ENCODE data around the gene NID2.

The NID2 gene

DNA sequence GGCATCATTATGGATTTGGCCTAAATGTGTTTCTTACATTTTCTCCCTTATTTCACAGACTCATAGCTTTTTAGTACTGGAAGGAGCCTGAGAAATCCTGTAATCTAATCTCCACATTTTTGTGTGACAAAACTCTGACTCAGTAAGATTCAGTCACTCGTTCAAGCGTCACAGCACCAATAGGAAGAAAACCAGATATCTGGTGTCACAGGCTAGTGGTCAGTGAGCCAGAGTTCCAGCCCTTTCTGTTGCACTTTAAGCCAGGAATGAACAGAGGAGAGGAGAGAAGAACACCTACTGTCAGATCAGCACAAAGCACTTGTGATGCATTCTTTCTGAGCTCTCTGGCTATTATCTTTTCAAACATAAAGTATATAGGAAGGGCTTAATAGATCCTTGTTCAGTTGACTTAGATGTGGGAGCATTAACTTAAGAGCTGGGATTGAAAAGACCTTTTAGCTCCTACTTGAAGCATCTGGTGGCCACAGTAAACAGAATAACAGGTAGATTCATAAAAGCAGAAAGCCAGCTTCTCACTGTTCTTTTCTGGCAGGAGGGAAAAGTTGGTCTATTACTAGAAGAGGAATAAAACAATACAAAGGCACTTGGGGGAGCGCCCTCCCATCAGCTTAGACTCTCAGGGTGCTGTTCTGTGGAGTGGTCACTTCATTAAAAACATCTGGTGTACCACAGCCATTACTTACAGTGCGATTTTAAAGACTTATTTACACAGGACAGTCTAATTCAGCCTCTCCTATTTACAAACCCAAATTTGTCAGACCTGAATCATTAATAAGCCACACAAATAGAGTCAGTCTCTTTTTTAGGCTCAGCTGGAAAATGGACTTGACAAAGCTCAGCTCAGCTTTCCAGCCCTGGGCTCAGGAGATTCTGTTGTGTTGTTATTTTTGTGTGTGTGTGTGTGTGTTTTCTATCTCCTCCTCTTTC lies 12.2 kb upstream of the NID2 start:
- DNase-seq (ENCODE audit: low read depth in 2 of 2): no peak

GRCh38 chr14:52080158-52080800 lies 11.4 kb upstream of the NID2 start:
- DNase-seq (ENCODE audit: low read depth in 2 of 2): no peak

DNA sequence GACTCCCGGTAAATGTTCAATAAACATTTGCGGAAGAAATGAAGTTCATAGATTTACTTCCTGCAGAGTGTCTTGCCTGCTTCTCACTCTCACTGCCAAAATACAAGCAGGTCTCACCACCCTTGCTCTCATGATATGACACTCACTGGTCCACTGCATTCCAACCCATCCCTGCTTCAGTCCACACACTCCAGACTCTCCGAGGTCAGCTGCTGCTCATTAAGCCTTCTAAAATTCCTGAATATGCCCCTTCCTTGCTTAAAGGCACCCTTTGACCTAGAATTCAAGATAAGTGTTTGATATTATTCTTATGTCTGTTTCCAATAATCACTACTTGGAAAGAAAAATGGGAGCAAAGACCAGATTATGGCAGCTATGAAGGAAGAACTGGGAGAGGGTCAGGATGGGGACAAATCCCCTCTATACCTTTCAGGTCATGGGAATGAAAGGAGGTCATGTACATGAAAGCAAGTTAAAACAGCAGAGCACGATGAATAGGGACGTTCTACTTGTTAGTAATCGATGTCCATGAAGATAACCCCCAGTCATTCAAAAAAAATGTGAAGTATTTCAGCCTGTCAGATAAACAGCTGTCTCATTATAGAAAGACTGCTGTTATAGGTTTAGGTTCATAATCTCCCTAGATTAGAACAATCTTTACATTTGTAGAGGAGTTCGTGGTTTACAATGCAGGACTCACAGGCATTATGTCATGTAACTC lies 10.5 kb upstream of the NID2 start:
- no peak for DNase-seq (ENCODE audit: low read depth in 2 of 2)

GRCh38 chr14:52078721-52079120 lies 9.9 kb upstream of the NID2 start:
- no peak for DNase-seq (ENCODE audit: low read depth in 2 of 2)

GRCh38 chr14:52078095-52078531 lies 9.3 kb upstream of the NID2 start:
- DNase-seq (ENCODE audit: low read depth in 2 of 2): no peak

GRCh38 chr14:52077256-52077979 lies 8.6 kb upstream of the NID2 start:
- DNase-seq (ENCODE audit: low read depth in 2 of 2): no peak

- no peak for DNase-seq (ENCODE audit: low read depth in 2 of 2)
Measured at GRCh38 chr14:52076334-52076733, 7.5 kb upstream of the NID2 start.

- DNase-seq (ENCODE audit: low read depth in 2 of 2): no peak
Measured at GRCh38 chr14:52075371-52075770, 6.5 kb upstream of the NID2 start.

GRCh38 chr14:52073251-52073650 lies 4.4 kb upstream of the NID2 start:
- DNase-seq (ENCODE audit: low read depth in 2 of 2): no peak

DNA sequence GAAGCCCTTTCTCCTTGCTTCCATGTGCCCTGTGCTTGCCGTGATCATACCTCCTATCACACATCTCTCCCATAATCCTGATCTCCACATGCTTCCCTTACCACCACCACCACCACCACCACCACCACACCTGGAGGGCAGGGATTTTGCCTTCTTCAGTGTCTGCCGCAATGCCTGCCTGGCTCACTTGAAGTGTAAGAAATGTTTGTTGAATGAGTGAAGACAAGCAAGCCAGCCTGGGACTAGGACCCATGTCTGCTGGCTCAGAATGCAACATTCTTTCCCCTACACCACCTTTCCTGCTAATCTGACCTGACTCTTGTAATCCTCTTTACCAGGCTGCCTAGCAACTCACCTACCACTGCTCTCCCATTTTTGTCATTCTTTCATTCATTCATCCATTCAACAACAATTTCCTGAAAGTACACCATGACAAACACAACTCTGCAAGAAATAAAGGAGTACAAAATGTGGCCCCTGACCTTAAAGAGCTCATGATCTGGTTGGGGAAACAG lies 3.5 kb upstream of the NID2 start:
- DNase-seq (ENCODE audit: low read depth in 2 of 2): no peak

- no peak for DNase-seq (ENCODE audit: low read depth in 2 of 2)
Measured at GRCh38 chr14:52071675-52072074, 2.8 kb upstream of the NID2 start.

DNA sequence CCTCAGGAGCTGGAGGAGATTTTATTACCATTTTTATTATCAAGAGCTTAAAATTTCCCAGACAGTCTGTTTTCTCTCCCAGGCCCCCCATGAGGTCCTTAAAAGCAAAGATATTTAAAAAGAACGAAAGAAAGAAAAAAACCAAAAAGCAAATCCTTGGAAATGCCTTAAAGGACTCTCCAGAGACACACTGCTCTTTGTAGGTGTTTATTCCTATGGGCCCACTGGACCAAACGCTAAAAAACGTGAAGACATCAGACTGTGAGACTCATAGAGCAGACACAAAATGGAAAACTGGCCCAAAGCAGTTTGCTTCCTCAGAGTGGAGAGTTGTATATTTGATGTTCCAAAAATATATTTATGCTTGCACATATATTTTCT lies 1.2 kb upstream of the NID2 start:
- DNase-seq (ENCODE audit: low read depth in 2 of 2): no peak

DNA sequence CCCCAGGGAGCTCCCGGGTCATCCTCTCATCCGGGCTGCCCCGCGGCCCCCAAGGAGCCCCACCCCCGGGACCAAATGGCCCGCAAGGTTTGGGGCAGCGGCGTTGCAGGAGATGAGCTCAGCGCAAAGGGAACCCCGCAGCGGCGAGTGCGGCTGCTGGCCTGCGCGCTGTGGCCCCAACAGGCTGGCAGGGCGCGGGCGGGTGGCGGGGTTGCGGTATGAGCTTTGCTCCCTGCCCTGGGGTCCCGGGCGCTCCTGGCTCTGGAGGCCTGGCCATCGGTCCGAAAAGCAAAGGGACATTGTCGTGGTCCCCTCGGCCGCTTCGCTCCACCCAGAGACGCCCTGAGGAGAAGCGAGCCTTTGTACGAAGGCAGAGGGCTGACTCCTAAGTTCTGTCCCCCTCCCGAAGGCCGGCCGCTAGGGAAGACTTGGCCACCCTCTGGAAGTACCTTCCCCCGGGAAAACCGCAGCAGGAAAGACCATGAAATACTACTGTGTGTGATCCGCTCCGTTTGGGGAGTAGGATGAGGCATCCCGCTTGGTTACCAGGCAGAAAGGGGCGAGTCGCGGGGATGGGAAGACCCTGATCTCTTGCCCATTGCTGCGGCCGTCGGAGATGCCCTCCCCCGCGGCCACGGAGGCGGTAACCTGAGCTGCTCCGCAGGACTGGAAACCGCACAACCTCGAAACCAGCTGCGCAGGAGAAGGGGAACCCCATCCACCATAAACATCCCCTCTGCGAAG lies 620 bp upstream of the NID2 start:
- DNase-seq (ENCODE audit: low read depth in 2 of 2): no peak

- no peak for DNase-seq (ENCODE audit: low read depth in 2 of 2)
Measured at GRCh38 chr14:52067873-52068614, 815 bp downstream of the NID2 start.

GRCh38 chr14:52064174-52064573 lies 4.7 kb downstream of the NID2 start:
- no peak for DNase-seq (ENCODE audit: low read depth in 2 of 2)

GRCh38 chr14:52063052-52063462 lies 5.8 kb downstream of the NID2 start:
- no peak for DNase-seq (ENCODE audit: low read depth in 2 of 2)

- no peak for DNase-seq (ENCODE audit: low read depth in 2 of 2)
Measured at GRCh38 chr14:52061890-52062289, 7.0 kb downstream of the NID2 start.

- no peak for DNase-seq (ENCODE audit: low read depth in 2 of 2)
Measured at GRCh38 chr14:52061390-52061789, 7.5 kb downstream of the NID2 start.

- no peak for DNase-seq (ENCODE audit: low read depth in 2 of 2)
Measured at GRCh38 chr14:52060080-52060479, 8.8 kb downstream of the NID2 start.

- no peak for DNase-seq (ENCODE audit: low read depth in 2 of 2)
Measured at GRCh38 chr14:52059649-52060048, 9.2 kb downstream of the NID2 start.

Data from fibroblast of skin of left biceps (primary cell).